GM23338 (cell line): ENCODE measurements around the gene ANKRD55.

Experiments used
- CTCF ChIP-seq, 2 experiments: fragments of 200-600 bp in 1 of 2; sonication (generic) in 1 of 2; conservative IDR thresholded peaks; 2 replicates each; pipeline versions ENCODE4 v1.5.1 to v1.6.1; 2016 to 2017; ENCODE audit warnings: antibody characterized with exemption in 2 of 2, low read depth in 2 of 2, mild to moderate bottlenecking in 2 of 2, moderate library complexity in 1 of 2
- EZH2phosphoT487 ChIP-seq: fragments of 200-600 bp; sonication (generic); IDR thresholded peaks from one replicate; pipeline ENCODE4 v1.8.1; 2018; ENCODE audit warnings: antibody characterized with exemption; ENCODE audit not compliant: unreplicated experiment
- NANOG ChIP-seq: IDR thresholded peaks from 2 replicates; pipeline ENCODE4 v1.6.1; 2016; ENCODE audit warnings: antibody characterized with exemption, borderline replicate concordance
- TF ChIP-seq, protein P1 (sequence below): IDR thresholded peaks from one replicate; pipeline ENCODE4 v1.6.1; 2018; ENCODE audit warnings: antibody characterized with exemption; ENCODE audit not compliant: unreplicated experiment

GRCh38 chr5:56147659-56148230, 85.4 kb downstream of the ANKRD55 start:
- no peak for TF ChIP-seq EZH2phosphoT487
- TF ChIP-seq, protein P1, sequence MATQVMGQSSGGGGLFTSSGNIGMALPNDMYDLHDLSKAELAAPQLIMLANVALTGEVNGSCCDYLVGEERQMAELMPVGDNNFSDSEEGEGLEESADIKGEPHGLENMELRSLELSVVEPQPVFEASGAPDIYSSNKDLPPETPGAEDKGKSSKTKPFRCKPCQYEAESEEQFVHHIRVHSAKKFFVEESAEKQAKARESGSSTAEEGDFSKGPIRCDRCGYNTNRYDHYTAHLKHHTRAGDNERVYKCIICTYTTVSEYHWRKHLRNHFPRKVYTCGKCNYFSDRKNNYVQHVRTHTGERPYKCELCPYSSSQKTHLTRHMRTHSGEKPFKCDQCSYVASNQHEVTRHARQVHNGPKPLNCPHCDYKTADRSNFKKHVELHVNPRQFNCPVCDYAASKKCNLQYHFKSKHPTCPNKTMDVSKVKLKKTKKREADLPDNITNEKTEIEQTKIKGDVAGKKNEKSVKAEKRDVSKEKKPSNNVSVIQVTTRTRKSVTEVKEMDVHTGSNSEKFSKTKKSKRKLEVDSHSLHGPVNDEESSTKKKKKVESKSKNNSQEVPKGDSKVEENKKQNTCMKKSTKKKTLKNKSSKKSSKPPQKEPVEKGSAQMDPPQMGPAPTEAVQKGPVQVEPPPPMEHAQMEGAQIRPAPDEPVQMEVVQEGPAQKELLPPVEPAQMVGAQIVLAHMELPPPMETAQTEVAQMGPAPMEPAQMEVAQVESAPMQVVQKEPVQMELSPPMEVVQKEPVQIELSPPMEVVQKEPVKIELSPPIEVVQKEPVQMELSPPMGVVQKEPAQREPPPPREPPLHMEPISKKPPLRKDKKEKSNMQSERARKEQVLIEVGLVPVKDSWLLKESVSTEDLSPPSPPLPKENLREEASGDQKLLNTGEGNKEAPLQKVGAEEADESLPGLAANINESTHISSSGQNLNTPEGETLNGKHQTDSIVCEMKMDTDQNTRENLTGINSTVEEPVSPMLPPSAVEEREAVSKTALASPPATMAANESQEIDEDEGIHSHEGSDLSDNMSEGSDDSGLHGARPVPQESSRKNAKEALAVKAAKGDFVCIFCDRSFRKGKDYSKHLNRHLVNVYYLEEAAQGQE, result no peak
- no peak for TF ChIP-seq CTCF (conservative IDR thresholded peaks at IDR 0.05; ENCODE audit: low read depth in 2 of 2)
- TF ChIP-seq NANOG, result no peak
